Fibroblast of lung (primary cell): ENCODE results near the gene STARD8.

Experiments
- EZH2 ChIP-seq: IDR thresholded peaks from 2 replicates; pipeline ENCODE4 v1.5.1; 2012; ENCODE audit warnings: low read length, control low read depth, mild to moderate bottlenecking; ENCODE audit errors: missing control alignments
- TF ChIP-seq, protein P1 (sequence below), 2 donors: IDR thresholded peaks in 1 of 2; conservative IDR thresholded peaks in 1 of 2; 1 replicate in 1 of 2; 2 replicates in 1 of 2; pipeline ENCODE4 v1.5.1; 2011 to 2012; ENCODE audit warnings: low read length in 2 of 2, control low read depth in 1 of 2, inconsistent platforms in 1 of 2, low read depth in 1 of 2, mild to moderate bottlenecking in 1 of 2

DNA sequence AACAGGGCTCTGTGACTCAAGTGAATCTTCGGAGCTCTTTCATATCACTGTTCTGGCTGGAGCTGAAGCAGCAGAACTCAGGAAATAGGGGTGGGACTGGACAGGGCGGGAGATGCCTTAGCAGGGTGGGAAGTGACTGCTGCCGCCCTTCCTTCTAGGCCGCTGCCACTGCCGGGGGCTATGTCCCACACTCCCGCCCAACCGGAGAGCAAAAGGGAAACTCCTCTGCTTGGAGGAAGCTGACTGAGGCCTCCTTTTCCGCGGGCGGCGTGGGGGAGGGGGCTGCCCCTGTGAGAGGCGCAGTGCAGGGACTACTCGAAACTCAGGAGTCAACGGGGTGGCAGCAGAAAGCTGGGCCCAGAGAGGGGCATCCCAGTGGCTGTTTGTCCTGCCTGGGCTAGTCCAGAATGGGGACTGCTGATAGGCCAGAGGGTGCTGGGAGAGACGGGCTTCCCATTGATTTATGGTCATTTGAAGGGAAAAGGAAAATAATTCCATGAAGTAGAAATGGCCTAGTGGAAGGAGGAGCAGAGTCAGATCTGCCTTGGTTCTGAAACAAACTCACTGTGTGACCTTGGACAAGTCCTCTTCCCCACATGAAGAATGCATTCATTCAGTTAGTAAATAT is 36.9 kb downstream of the STARD8 start:
- no peak for TF ChIP-seq EZH2
- TF ChIP-seq, protein P1, sequence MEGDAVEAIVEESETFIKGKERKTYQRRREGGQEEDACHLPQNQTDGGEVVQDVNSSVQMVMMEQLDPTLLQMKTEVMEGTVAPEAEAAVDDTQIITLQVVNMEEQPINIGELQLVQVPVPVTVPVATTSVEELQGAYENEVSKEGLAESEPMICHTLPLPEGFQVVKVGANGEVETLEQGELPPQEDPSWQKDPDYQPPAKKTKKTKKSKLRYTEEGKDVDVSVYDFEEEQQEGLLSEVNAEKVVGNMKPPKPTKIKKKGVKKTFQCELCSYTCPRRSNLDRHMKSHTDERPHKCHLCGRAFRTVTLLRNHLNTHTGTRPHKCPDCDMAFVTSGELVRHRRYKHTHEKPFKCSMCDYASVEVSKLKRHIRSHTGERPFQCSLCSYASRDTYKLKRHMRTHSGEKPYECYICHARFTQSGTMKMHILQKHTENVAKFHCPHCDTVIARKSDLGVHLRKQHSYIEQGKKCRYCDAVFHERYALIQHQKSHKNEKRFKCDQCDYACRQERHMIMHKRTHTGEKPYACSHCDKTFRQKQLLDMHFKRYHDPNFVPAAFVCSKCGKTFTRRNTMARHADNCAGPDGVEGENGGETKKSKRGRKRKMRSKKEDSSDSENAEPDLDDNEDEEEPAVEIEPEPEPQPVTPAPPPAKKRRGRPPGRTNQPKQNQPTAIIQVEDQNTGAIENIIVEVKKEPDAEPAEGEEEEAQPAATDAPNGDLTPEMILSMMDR (conservative IDR thresholded peaks at IDR 0.05 in 1 of 2, IDR thresholded peaks at IDR 0.05 in 1 of 2; ENCODE audit: low read depth in 1 of 2, low read length in 2 of 2) = no peak
